Measurements from ENCODE around the gene KCNN1.
A peak's percentile ranks its signal among the peaks of the same experiment; 100 is the strongest.

The KCNN1 gene

DNA sequence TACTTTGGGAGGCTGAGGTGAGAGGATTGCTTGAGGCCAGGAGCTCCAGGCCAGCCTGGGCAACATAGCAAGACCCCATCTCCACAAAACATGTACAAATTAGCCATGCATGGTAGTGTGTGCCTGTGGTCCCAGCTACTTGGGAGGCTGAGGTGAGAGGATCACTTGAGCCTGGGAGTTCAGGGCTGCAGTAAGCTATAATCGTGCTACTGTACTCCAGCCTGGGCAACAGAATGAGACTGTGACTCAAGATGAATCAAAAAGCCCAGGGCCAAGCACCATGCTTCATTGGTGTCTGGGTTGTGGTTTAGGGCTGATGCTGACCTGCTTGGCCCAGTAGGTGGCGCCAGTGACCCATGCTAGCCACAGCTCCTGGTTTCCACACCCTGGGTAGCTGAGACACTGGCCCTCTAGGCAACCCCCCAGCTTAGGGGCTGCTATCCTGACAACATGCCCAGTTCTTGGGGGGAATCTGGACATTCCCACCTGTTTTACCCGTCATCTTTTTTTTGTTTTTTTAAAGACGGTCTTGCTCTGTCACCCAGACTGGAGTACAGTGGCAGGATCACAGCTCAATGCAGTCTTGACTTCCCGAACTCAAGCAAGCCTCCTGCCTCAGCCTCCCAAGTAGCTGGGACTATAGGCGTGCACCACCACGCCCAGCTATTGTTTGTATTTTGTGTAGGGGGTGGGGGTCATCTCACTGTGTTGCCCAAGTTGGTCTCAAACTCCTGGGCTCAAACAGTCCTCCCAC, 28.6 kb upstream of the KCNN1 start:
- DNase-seq (ENCODE audit: extremely low read depth, insufficient read length) = peak; percentile 56
- TF ChIP-seq, protein P1, sequence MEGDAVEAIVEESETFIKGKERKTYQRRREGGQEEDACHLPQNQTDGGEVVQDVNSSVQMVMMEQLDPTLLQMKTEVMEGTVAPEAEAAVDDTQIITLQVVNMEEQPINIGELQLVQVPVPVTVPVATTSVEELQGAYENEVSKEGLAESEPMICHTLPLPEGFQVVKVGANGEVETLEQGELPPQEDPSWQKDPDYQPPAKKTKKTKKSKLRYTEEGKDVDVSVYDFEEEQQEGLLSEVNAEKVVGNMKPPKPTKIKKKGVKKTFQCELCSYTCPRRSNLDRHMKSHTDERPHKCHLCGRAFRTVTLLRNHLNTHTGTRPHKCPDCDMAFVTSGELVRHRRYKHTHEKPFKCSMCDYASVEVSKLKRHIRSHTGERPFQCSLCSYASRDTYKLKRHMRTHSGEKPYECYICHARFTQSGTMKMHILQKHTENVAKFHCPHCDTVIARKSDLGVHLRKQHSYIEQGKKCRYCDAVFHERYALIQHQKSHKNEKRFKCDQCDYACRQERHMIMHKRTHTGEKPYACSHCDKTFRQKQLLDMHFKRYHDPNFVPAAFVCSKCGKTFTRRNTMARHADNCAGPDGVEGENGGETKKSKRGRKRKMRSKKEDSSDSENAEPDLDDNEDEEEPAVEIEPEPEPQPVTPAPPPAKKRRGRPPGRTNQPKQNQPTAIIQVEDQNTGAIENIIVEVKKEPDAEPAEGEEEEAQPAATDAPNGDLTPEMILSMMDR (IDR thresholded peaks at IDR 0.05; ENCODE audit: insufficient read depth, low read length, poor library complexity, severe bottlenecking) = peak; percentile 98
- no peaks in the 10 kb centered on the region for H3K27me3 ChIP-seq (replicated peaks; ENCODE audit: control insufficient read depth, insufficient read depth, low read length)
- peaks cover 7% of the 10 kb centered on the region for H3K36me3 ChIP-seq (ENCODE audit: control insufficient read depth, insufficient read depth, low read length)
- no peak overlapping the region for H3K4me3 ChIP-seq (replicated peaks; ENCODE audit: low read depth, low read length)

DNA sequence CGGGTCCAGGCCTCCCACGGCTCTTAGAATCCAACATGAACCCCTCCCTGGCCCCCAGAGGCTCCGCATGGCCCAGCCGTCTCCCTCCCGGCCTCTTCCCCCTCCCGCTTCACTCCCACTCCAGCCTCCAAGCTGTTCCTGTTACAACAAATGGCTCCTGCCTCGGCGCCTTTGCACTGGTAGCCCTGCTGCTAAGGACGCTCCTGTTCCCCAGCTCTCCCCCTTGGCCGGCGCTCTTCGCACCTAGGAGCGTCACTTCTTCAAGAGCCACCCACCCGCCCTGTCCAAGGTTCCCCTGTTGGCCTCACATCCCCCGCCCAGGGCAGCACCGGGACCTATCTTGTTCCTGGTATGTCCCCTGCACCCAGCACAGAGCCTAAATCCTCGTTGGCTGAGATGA, 24.7 kb upstream of the KCNN1 start:
- Histone ChIP-seq H3K36me3 (ENCODE audit: control insufficient read depth, insufficient read depth, low read length) (peaks cover 10% of the 10 kb centered on the region), H3K4me3 (replicated peaks; ENCODE audit: low read depth, low read length) (no peak overlapping the region), H3K27me3 (replicated peaks; ENCODE audit: control insufficient read depth, insufficient read depth, low read length) (no peaks in the 10 kb centered on the region)
- TF ChIP-seq, protein P1 (IDR thresholded peaks at IDR 0.05; ENCODE audit: insufficient read depth, low read length, poor library complexity, severe bottlenecking) = no peak
- no peak for DNase-seq (ENCODE audit: extremely low read depth, insufficient read length)

DNA sequence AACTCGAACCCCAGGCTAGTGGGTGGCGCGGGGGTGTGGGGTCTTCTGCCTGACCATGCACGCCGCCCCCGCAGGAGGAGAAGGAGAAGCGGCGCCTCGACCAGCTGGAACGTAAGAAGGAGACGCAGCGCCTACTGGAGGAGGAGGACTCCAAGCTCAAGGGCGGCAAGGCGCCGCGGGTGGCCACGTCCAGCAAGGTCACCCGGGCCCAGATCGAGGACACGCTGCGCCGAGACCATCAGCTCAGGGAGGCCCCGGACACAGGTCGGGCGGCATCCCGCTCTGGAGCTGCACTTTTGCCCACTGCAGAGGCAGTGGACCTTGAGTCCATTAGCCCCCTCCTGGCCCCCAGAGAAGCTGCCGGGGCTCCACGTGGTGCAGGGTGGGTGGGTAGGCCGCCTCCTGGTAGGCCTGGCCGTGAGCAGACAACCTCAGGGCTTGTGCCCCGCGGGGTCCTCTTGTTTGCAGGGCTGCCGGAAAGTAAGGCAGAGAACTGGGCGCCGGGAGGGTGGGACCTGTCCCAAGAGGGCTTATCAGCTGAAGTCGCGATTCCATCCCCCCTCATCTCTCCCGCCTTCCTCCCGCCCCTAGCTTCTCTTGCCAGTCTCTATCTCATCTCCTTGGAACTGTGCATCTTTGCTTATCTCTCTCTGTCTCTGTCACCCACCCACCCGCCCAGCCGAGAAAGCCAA, 24.2 kb upstream of the KCNN1 start:
- TF ChIP-seq, protein P1 (IDR thresholded peaks at IDR 0.05; ENCODE audit: insufficient read depth, low read length, poor library complexity, severe bottlenecking) = no peak
- DNase-seq (ENCODE audit: extremely low read depth, insufficient read length) = no peak
- Histone ChIP-seq H3K36me3 (ENCODE audit: control insufficient read depth, insufficient read depth, low read length) (peaks cover 10% of the 10 kb centered on the region), H3K27me3 (replicated peaks; ENCODE audit: control insufficient read depth, insufficient read depth, low read length) (no peaks in the 10 kb centered on the region), H3K4me3 (replicated peaks; ENCODE audit: low read depth, low read length) (no peak overlapping the region)

DNA sequence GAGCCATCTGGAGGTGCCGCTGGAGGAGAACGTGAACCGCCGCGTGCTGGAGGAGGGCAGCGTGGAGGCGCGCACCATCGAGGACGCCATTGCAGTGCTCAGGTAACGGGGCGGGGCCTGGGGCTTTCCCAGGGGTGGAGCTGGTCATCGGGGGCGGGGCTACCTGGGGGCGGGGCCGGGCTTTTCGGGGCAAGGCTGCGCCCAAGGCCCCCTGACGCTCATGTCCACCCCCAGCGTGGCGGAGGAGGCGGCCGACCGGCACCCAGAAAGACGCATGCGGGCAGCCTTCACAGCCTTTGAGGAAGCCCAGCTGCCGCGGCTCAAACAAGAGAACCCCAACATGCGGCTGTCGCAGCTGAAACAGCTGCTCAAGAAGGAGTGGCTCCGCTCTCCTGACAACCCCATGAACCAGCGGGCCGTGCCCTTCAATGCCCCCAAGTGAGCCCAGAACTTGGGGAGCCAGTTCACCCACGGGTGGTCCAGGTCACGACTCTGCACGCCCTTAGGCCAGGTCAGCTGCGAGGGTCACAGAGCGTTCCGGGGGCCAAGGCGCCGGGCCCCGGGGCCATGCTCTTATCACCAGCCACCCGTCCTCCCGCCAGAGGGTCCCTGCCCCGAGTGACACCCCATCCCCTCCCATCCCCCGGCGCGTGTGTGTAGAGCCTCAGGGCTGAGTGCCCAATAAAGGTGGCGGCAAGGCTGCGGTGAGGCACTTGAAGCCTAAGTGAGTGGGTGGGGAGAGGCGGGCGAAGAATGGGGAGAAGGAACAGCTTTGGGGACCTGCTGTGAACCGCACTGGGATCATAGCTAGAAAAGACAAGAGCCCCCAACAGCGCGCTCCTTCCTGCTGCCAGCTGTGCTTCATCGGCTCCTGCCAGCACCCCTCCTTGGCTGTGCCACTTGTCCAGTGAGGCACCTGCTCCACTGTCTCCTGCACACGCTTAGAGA, 23.4 kb upstream of the KCNN1 start:
- no peaks in the 10 kb centered on the region for H3K27me3 ChIP-seq (replicated peaks; ENCODE audit: control insufficient read depth, insufficient read depth, low read length)
- peaks cover 10% of the 10 kb centered on the region for H3K36me3 ChIP-seq (ENCODE audit: control insufficient read depth, insufficient read depth, low read length)
- DNase-seq (ENCODE audit: extremely low read depth, insufficient read length) = no peak
- TF ChIP-seq, protein P1 (IDR thresholded peaks at IDR 0.05; ENCODE audit: insufficient read depth, low read length, poor library complexity, severe bottlenecking) = no peak
- no peak overlapping the region for H3K4me3 ChIP-seq (replicated peaks; ENCODE audit: low read depth, low read length)

DNA sequence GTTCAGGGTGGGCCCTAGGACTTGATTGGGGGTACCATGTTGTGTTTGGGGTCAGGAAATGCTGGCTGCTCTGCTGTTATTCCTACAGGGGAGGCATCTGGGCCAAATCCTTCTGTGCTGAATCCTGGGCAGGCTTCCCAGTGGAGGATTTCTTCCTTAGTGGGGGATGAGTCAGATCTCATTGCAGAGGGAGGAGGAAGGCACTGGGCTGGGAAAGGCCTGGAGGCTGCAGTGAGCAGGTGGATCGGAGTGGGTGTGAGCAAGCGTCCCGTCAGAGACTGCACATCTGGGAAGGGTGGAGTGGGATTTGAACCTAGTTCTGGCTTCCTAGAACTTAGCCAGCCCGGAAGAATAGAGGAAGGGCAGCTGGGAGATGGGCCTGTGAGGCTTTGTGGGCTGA, 22.6 kb upstream of the KCNN1 start:
- no peak for DNase-seq (ENCODE audit: extremely low read depth, insufficient read length)
- Histone ChIP-seq H3K4me3 (replicated peaks; ENCODE audit: low read depth, low read length) (no peak overlapping the region), H3K36me3 (ENCODE audit: control insufficient read depth, insufficient read depth, low read length) (peaks cover 10% of the 10 kb centered on the region), H3K27me3 (replicated peaks; ENCODE audit: control insufficient read depth, insufficient read depth, low read length) (no peaks in the 10 kb centered on the region; the same call in 1 of the 2 replicates)
- TF ChIP-seq, protein P1 (IDR thresholded peaks at IDR 0.05; ENCODE audit: insufficient read depth, low read length, poor library complexity, severe bottlenecking) = no peak

Data from GM06990 (cell line).